H1 (cell line): ENCODE measurements around the gene MAP4K1. TPM values are rescaled to one million over a fixed set of nuclear protein-coding genes. Genes with fewer than 3 reads are reported as not detected.

Experiments used
- CTCF ChIA-PET: fragments of 300-600 bp; sonication (Branson Sonifier 250); formaldehyde crosslinking; loops from one replicate; lab custom pipeline; 2021; ENCODE audit not compliant: partially characterized antibody; lab: Charles Lee
- POLR2A ChIA-PET: fragments of 300-600 bp; sonication (Branson Sonifier 250); formaldehyde crosslinking; loops from one replicate; lab custom pipeline; 2021; ENCODE audit warnings: inconsistent platforms; ENCODE audit not compliant: partially characterized antibody; lab: Charles Lee
- DNase-seq, 2 experiments: peaks; one replicate each; pipeline versions ENCODE4 v3.0.0 to v3.0.0-alpha.2; 2010 to 2022; ENCODE audit warnings: low spot score in 2 of 2, low read depth in 1 of 2, mixed read lengths in 1 of 2
- FAIRE-seq: peaks from 2 replicates; lab custom pipeline; 2011; peaks lifted over from hg19 to GRCh38; lab: Jason Lieb, UNC
- H2AFZ ChIP-seq: 2 replicates; pipeline ENCODE4 v1.8.1; 2012; ENCODE audit warnings: low read length, inconsistent platforms
- H2AK5ac ChIP-seq: 2 replicates; pipeline ENCODE4 v1.6.1; 2013; ENCODE audit warnings: low read depth, low read length
- H2BK120ac ChIP-seq: replicated peaks from 2 replicates; pipeline ENCODE3; 2013; ENCODE audit warnings: low read depth, low read length, inconsistent platforms
- H2BK12ac ChIP-seq: 2 replicates; pipeline ENCODE4 v1.6.1; 2013; ENCODE audit warnings: low read depth, low read length
- H2BK15ac ChIP-seq: 2 replicates; pipeline ENCODE4 v1.6.1; 2013; ENCODE audit warnings: low read length
- H2BK20ac ChIP-seq: 2 replicates; pipeline ENCODE4 v1.6.1; 2013; ENCODE audit warnings: low read length
- H2BK5ac ChIP-seq: 2 replicates; pipeline ENCODE4 v1.6.1; 2013; ENCODE audit warnings: low read depth, low read length
- H3K14ac ChIP-seq: 2 replicates; pipeline ENCODE4 v1.6.1; 2013; ENCODE audit warnings: inconsistent platforms; ENCODE audit not compliant: insufficient read length
- H3K18ac ChIP-seq: 2 replicates; pipeline ENCODE4 v1.6.1; 2013; ENCODE audit warnings: low read length; ENCODE audit errors: extremely low read depth
- H3K23ac ChIP-seq: 2 replicates; pipeline ENCODE4 v1.6.1; 2013; ENCODE audit warnings: inconsistent platforms; ENCODE audit not compliant: insufficient read length
- H3K23me2 ChIP-seq: 2 replicates; pipeline ENCODE4 v1.6.1; 2013; ENCODE audit warnings: low read depth, low read length
- H3K27ac ChIP-seq: 2 replicates; pipeline ENCODE4 v1.6.1; 2011; ENCODE audit warnings: low read depth, low read length, inconsistent platforms
- H3K27me3 ChIP-seq, 4 experiments: replicated peaks in 1 of 4; 1 replicate in 1 of 4; 2 replicates in 3 of 4; pipeline versions ENCODE4 v1.6.1 to v1.8.1; 2011 to 2013; ENCODE audit warnings: low read length in 3 of 4, mild to moderate bottlenecking in 3 of 4, inconsistent platforms in 2 of 4, mixed read lengths in 2 of 4, moderate library complexity in 1 of 4; ENCODE audit not compliant: control insufficient read depth in 3 of 4, insufficient read depth in 3 of 4; ENCODE audit errors: extremely low read depth in 1 of 4
- H3K36me3 ChIP-seq, 4 experiments: 2 replicates each; pipeline versions ENCODE4 v1.6.1 to v1.8.1; 2011 to 2013; ENCODE audit warnings: mild to moderate bottlenecking in 4 of 4, low read length in 3 of 4, moderate library complexity in 2 of 4, control low read depth in 1 of 4, inconsistent platforms in 1 of 4; ENCODE audit not compliant: insufficient read depth in 4 of 4, control insufficient read depth in 2 of 4
- H3K4ac ChIP-seq: replicated peaks from 2 replicates; pipeline ENCODE3; 2013; ENCODE audit warnings: low read length, low read depth, mixed read lengths, inconsistent platforms; ENCODE audit not compliant: insufficient read length
- H3K4me1 ChIP-seq, 4 experiments: replicated peaks in 1 of 4; 1 replicate in 1 of 4; 2 replicates in 3 of 4; pipeline versions ENCODE4 v1.6.1 to v1.8.1; 2011 to 2013; ENCODE audit warnings: low read length in 3 of 4, inconsistent platforms in 2 of 4, mixed read lengths in 1 of 4; ENCODE audit not compliant: insufficient read depth in 4 of 4, control insufficient read depth in 3 of 4
- H3K4me2 ChIP-seq, 2 experiments: 2 replicates each; pipeline versions ENCODE4 v1.6.1 to v1.8.1; 2011 to 2013; ENCODE audit warnings: low read depth in 2 of 2, low read length in 2 of 2, control low read depth in 1 of 2, inconsistent platforms in 1 of 2, mild to moderate bottlenecking in 1 of 2; ENCODE audit not compliant: insufficient read depth in 1 of 2
- H3K4me3 ChIP-seq, 4 experiments: fragments of 200-600, 300-600 bp in 1 of 4; sonication (generic), shearing (Covaris generic), sonication (Bioruptor Twin) in 1 of 4; 2 replicates each; pipeline versions ENCODE4 v1.5.1 to v1.8.1; 2011 to 2016; ENCODE audit warnings: low read length in 4 of 4, low read depth in 3 of 4, control low read depth in 2 of 4, inconsistent platforms in 2 of 4, mild to moderate bottlenecking in 2 of 4, mixed read lengths in 1 of 4, moderate library complexity in 1 of 4; ENCODE audit not compliant: insufficient read depth in 2 of 4; ENCODE audit errors: extremely low read depth in 1 of 4
- H3K56ac ChIP-seq: replicated peaks from 2 replicates; pipeline ENCODE3; 2013; ENCODE audit warnings: low read depth, mild to moderate bottlenecking, mixed read lengths, low read length, inconsistent platforms; ENCODE audit not compliant: insufficient read length
- H3K79me1 ChIP-seq: 2 replicates; pipeline ENCODE4 v1.6.1; 2013; ENCODE audit warnings: low read depth, low read length, control low read depth
- H3K79me2 ChIP-seq, 2 experiments: 2 replicates each; pipeline versions ENCODE4 v1.6.1 to v1.8.1; 2012 to 2013; ENCODE audit warnings: low read length in 2 of 2, mild to moderate bottlenecking in 2 of 2, inconsistent platforms in 1 of 2; ENCODE audit not compliant: insufficient read depth in 2 of 2, control insufficient read depth in 1 of 2
- H3K9ac ChIP-seq, 4 experiments: replicated peaks in 1 of 4; 1 replicate in 1 of 4; 2 replicates in 3 of 4; pipeline versions ENCODE4 v1.6.1 to v1.8.1; 2011 to 2013; ENCODE audit warnings: low read depth in 3 of 4, low read length in 3 of 4, control low read depth in 2 of 4, mild to moderate bottlenecking in 2 of 4, moderate library complexity in 2 of 4, inconsistent platforms in 1 of 4; ENCODE audit errors: extremely low read depth in 1 of 4
- H3K9me3 ChIP-seq, 2 experiments: 2 replicates each; pipeline versions ENCODE4 v1.6.1 to v1.8.1; 2012 to 2013; ENCODE audit warnings: mild to moderate bottlenecking in 2 of 2, moderate library complexity in 2 of 2, control low read depth in 1 of 2, inconsistent platforms in 1 of 2, low read depth in 1 of 2, low read length in 1 of 2, mixed read lengths in 1 of 2; ENCODE audit not compliant: insufficient read depth in 2 of 2
- H4K20me1 ChIP-seq, 2 experiments: replicated peaks in 1 of 2; 2 replicates each; pipeline versions ENCODE3 to v1.8.1; 2011 to 2013; ENCODE audit warnings: inconsistent platforms in 2 of 2, low read length in 2 of 2, mild to moderate bottlenecking in 1 of 2; ENCODE audit not compliant: insufficient read depth in 2 of 2, control insufficient read depth in 1 of 2
- H4K5ac ChIP-seq: 2 replicates; pipeline ENCODE4 v1.6.1; 2013; ENCODE audit warnings: low read length, low read depth, mixed read lengths, inconsistent platforms; ENCODE audit not compliant: insufficient read length
- H4K8ac ChIP-seq: 2 replicates; pipeline ENCODE4 v1.8.0; 2013; ENCODE audit warnings: mild to moderate bottlenecking, moderate library complexity, low read length, inconsistent platforms; ENCODE audit not compliant: insufficient read depth; ENCODE audit errors: extremely low read depth
- H4K91ac ChIP-seq: replicated peaks from 2 replicates; pipeline ENCODE3; 2013; ENCODE audit warnings: low read length, mixed read lengths, inconsistent platforms; ENCODE audit not compliant: insufficient read length
- WGBS, 2 experiments: shearing (Covaris generic) in 1 of 2; methylation state at CpG; one replicate each; pipeline versions ENCODE4 v1.1.6 to v1.1.7; 2013 to 2015; ENCODE audit warnings: low lambda C conversion rate in 2 of 2, mixed read lengths in 2 of 2, inconsistent platforms in 1 of 2, low coverage in 1 of 2, missing lambda C conversion rate in 1 of 2; ENCODE audit not compliant: insufficient replicate concordance in 2 of 2, insufficient coverage in 1 of 2, insufficient read length in 1 of 2; ENCODE audit errors: extremely low coverage in 1 of 2, missing lambda C conversion rate in 1 of 2; 5-methylcytosine and 5-hydroxymethylcytosine counted together
- polyA plus RNA-seq, 7 experiments: library from polyadenylated mRNA; depleted of rRNA in 3 of 7; stranded (reverse) in 5 of 7; unstranded in 2 of 7; fragments of >200 nt in 5 of 7; fragments of 200-250 nt in 2 of 7; gene quantifications; 1 replicate in 5 of 7; 2 replicates in 1 of 7; 4 replicates in 1 of 7; pipeline versions ENCODE4 v1.2.1 to v1.2.3, GENCODE V29; 2011 to 2013; ENCODE audit warnings: missing spikeins in 2 of 7, mixed read lengths in 2 of 7
- total RNA-seq: library from RNA; stranded (reverse); fragmentation: NEBNext Ultra II Directional; extraction: Animal tissue kit (Norgen Biotek cat#: 25700); gene quantifications from 2 replicates; pipeline ENCODE4 v1.2.1, GENCODE V29; 2021

MAP4K1 gene
- total and polyA plus RNA-seq, 2 of the 8 experiments (the other 6 are each of a cell fraction or from before 2014, with no cell fraction given), result 9.0 to 10.4 TPM

- Histone ChIP-seq H2BK20ac (no peak overlapping the region), H3K9ac (no peak overlapping the region; a peak in 1 of 7 replicates), H3K4ac (no peak overlapping the region), H3K36me3 (peaks cover 0 to 9% (median 0%) of the 10 kb centered on the region in 4 experiments; a peak in 1 of 8 replicates), H2BK5ac (no peak overlapping the region), H2BK120ac (no peak overlapping the region), H2BK12ac (no peak overlapping the region), H2BK15ac (no peak overlapping the region), H3K9me3 (no peaks in the 10 kb centered on the region), H4K8ac (no peak overlapping the region), H3K4me3 (no peak overlapping the region), H3K18ac (no peak overlapping the region), H3K56ac (no peak overlapping the region), H3K27me3 (no peaks in the 10 kb centered on the region; a peak in 1 of 7 replicates), H3K4me2 (no peak overlapping the region), H3K14ac (no peak overlapping the region), H2AK5ac (no peak overlapping the region), H4K5ac (no peak overlapping the region), H3K79me1 (no peaks in the 10 kb centered on the region), H4K20me1 (peaks cover 0 to 3% of the 10 kb centered on the region in 2 experiments), H3K4me1 (no peaks in the 10 kb centered on the region), H3K79me2 (no peaks in the 10 kb centered on the region), H2AFZ (no peak overlapping the region), H3K23ac (no peak overlapping the region), H3K23me2 (no peaks in the 10 kb centered on the region), H3K27ac (no peak overlapping the region), H4K91ac (no peak overlapping the region)
- ChIA-PET POLR2A (no interaction called here), CTCF (no interaction called here)
- FAIRE-seq (no peak), DNase-seq (no peak)
- 91% methylated on average over 12 of the region's 13 CpGs; no CpG with 5 or more reads in 1 of the 2 experiments for WGBS, 2 experiments
Observed at GRCh38 chr19:38559428-38560401, 58.0 kb downstream of the MAP4K1 start.
